HG03520 (cell line): ENCODE data around the gene INSYN2B.

Source experiments
- ATAC-seq: cut with Tn5 transposase; IDR thresholded peaks from one replicate; pipeline ENCODE4 v1.9.1; 2021; ENCODE audit warnings: mild to moderate bottlenecking, moderate library complexity; ENCODE audit not compliant: unreplicated experiment

The INSYN2B gene

DNA sequence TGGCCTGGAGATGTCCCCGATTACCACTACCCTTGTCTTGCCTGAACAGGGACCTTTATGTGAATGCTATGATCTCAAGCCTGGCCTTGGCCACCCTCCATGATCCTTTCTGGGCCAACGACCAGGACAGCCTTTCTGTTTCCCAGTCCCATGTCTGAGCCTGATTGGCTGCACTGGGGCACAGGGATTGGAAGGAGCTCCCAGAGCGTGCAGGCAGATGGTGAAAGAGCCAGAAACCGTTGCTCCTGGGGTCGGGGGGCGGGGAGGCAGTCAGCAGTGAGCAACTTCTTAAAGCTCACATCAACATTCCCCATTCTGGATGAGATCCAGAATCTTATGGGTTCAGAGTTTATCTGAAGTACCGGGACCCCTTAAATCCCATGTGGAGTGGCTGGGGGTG, 84.4 kb downstream of the INSYN2B start:
- no peak for ATAC-seq

DNA sequence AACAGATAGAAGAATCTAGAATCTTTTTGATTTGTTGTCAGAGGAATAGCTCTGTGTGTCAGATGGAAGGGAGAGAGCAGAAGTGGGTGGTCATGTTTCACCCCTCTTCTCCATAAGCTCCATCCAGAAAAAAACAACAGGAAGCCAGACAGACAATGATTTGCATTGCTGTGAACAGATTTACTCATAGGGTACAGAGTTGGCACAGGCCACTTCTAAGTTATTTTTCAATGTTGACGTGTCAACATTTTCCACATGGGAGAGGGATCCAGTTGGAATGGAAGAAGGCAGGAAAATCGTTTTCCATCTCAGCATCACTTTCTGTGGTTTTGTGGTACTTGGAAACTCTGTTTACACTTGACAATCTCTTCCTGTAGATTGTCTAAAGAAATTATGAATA, 86.7 kb downstream of the INSYN2B start:
- ATAC-seq: no peak

DNA sequence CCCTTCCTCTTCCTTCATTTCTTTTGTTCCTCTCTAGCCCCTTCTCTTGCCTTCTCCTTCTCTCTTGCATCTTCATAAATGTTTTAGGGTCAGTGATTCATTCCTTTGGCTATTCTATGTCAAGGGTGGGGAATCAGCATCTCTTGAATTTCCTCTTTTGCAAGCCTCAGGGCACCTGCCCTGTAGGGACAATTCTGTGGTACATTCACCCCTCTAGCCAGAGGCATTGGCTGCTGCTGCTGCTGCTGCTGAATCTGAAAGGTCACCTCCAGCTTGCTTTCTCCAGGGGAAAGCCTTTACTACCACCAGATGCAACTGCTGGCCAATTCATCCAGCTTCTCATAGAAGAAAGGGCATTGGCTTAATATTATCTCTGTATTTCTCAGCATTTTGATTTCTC, 87.3 kb downstream of the INSYN2B start:
- ATAC-seq: no peak

DNA sequence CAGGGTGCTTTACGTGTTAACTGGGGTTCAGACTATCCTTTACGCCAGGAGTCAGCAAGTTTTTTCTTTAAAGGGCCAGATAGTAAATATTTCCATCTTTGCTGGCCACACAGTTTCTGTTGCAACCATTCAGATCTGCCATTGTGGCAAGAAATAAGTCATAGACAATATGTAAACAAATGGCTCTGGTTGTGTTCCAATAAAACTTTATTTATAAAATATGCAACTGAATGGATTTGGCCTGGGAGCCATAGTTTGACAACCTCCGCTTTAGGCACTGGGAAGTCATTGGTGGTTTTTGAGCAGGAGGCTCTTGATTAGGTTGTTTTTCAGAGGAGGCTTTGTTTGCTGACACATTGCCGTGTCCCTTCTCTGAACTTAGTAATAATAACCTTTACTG, 90.7 kb downstream of the INSYN2B start:
- no peak for ATAC-seq

DNA sequence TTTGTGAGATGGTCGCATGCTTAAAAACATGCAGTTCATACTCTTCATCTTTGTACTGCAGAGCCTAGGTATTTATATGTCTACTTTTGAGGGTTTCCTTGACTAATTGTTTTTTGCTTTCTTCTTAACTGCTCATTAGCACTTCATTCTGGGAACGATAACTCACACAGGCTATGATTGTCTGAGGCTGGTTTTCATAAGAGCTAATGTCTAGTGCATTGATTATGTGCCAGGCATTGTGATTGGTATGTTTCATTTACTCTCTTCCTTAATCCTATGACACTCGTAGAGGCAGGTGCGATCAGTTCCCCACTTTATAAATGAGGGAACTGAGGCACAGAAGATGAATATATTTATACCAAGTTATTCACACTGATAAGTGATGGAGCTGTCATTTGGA, 93.6 kb downstream of the INSYN2B start:
- ATAC-seq: no peak

DNA sequence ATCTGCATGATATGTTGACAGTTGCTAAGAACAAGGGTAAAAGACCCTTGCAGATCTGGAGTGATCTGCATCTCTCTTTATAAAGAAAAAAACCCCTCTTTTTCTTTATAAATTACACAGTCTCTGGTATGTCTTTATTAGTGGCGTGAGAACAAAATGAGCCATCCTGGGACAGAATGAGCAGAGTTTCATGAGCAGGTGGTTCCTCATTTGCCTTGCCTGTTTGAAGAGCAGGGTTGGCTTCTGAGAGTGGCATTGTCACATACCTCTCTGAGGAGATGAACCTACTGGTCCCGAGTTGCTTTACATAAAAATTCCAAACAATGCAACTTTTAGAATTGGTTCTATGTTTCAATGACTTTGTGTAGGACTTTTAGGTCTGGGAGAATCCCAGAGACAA, 94.3 kb downstream of the INSYN2B start:
- ATAC-seq: no peak

- no peak for ATAC-seq
Observed at GRCh38 chr5:169881702-169882303, 98.5 kb downstream of the INSYN2B start.

GRCh38 chr5:169880785-169881184, 99.5 kb downstream of the INSYN2B start:
- no peak for ATAC-seq

DNA sequence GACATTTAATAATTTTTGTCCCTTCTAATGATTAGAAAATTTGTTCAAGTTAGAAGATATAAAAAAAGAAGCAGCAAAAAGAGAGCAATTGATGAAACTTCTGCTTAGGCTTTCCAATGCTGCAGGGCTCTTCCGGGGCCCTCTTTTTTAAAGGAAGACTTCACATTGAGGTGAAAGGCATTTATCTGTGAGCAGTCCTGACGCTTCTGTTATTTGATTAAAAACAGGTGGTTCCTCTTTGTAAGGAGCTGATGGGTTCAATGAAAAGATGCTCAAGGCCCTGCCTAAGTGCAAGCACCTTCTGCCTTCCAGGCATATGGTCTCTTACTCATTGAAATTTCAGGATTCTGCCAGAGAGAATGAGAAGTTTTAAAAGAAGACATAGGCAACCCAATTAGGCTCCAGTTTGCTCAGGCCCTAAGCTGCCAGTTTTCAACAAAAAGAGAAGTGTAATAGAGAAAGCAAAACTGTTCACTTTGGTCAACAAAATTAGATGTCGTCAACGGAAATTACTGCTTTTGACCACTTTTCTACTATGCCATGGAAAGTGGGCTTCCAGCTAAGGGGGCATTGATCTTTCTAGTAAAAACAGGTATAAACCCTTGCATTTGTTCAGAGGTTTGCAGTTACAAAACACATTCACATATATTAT, 100.2 kb downstream of the INSYN2B start:
- ATAC-seq: peak; percentile 83

DNA sequence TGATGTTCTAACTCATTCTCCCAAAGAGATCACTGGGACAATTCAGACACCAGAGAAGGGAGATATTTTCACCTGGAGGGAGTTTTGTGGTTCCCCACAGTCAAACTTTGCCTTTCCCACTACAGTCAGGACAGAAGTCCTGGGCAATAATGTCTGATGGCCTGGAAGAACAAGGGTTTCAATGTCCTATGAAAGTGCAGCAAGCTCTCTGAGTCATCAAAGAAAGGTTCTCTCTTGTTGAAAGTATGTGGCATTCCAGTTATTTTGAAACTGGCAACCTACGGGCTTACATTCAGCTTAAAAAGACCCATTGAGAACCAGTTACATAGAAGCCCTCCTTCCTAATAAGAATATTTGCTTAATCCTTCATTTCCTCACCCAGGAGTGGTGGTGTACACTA, 103.9 kb downstream of the INSYN2B start:
- ATAC-seq: no peak

GRCh38 chr5:169875731-169876130, 104.6 kb downstream of the INSYN2B start:
- no peak for ATAC-seq

DNA sequence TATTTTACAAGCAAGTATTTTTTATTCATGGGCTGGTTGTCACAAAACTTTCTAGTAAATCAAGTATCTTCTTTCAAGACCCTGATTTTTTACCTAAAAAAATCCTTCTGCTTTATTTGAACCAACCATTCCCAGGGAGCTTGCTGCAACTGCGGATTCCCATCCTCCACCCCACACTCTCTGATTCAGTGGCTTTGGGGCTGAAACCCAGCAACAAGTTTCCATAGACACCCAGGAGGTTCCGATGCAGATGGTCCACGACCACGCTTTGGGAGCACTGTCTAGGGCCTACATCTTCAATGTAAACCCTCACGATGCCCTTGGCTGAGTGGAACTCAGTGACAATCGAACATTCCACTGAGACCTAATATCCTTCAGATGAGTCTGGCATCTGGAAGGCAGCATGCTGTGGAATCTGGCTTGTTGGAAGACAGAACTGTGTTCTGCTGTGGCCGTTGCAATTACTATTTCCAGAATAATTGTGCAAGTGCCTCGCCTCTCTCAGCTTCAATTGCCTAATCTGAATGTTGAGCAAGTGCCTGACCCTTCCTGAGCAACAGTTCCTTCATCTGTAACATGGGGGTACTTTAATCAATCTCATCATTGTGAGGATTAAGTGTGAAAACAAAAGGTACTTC, 105.1 kb downstream of the INSYN2B start:
- no peak for ATAC-seq

- no peak for ATAC-seq
Observed at GRCh38 chr5:169874621-169875020, 105.7 kb downstream of the INSYN2B start.

GRCh38 chr5:169873642-169874041, 106.7 kb downstream of the INSYN2B start:
- ATAC-seq: no peak

DNA sequence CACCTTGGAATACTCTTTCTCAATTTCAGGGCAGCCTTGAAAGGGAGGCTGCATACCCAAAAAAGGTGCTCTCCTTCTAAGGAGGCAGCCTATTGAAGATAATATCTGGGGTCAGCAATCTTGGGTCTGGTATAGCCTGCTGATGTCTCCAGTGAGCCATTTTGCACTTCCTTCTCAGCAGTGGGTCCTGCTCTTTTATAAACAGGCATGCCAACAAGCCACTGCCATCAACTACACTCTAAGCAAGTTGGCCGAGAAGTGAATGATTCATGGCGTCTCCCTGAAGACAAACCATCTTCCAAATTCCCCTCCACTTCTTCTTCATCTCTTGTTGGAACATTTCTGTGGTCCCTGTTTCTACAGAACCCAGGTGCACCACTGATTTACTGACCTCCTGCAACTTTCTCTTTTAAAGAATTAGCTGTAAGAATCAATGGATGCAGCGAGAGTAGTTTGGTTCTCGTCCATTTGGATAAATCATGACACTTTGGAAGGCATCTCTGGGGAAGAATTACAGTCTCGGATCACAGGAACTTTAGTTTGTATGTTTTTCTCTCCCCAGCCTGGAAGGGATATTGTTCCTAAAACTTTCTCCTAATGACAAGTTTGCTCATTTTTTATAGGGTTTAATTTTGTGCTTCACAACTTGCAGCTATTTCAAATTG, 108.3 kb downstream of the INSYN2B start:
- no peak for ATAC-seq

DNA sequence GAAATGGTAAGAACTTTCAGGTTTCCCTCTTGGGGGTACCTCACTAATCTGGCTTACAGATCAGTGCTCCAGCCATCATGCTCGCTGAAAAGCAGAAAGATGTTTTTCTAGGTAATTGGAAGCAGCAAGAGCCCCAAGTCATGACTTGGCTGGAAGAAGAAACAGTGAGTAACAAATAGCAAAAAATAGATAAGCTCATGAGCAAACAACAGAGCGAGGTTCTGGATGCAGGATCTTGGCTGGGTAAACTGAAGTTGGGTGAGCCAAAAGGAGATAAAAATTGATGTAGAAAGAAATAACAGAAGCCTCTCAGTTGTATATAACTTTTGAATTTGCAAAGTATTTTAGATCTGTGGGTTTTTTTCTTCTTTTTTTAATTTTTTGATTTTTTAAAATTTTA, 110.1 kb downstream of the INSYN2B start:
- no peak for ATAC-seq

DNA sequence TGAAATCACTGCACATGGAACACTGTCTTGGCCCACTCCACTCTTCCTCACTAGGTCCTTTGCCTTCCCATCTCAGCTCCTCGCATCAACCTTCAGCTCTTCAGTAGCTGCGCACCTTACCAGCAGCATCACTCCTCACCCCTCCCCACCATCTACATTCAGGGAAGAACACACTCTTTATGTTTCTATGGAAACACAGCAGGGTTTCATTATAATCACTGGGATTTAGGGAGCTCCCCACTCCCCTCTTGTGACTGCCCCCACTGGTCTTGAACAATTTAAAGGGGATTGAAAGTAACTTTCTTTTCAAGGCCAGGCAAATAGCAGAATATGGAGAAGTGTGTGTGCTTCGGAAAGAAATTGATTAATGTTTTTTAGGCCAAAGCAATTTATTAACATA, 111.2 kb downstream of the INSYN2B start:
- no peak for ATAC-seq

DNA sequence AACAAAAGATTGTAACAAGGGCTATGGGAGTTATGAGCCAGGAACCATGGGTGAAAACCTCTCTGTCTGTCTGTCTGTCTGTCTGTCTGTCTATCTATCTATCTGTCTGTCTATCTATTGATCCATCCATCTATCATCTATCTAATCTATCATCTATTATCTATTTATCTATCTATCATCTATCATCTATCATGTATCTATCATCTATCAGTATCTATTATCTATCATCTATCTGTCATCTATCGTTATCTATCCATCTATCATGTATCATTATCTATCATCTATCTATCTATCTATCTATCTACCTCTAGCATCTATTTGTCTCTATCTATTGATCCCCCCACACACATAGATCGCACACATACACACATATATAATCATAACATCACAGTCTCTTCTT, 112.9 kb downstream of the INSYN2B start:
- no peak for ATAC-seq

- no peak for ATAC-seq
Observed at GRCh38 chr5:169864483-169864882, 115.8 kb downstream of the INSYN2B start.

GRCh38 chr5:169862391-169862811, 117.9 kb downstream of the INSYN2B start:
- ATAC-seq: no peak

DNA sequence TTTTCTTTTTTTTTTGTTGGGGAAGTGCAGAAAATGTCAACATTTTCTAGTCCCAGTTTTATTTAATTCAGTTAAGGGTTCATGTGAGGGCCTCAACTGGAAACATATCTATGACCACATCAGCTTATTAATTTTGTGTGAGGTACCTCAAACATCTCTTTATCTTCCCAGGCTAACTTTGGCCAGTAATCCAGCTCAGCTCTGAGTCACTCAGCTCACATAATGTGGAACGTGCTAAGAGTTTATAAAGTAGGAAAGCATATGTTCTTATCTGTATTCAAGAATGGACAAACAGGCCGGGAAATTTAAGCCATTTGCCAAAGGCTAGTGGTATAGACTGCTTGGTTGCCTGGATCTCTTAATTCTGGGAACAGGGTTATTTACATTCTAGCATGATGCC, 118.4 kb downstream of the INSYN2B start:
- ATAC-seq: no peak

DNA sequence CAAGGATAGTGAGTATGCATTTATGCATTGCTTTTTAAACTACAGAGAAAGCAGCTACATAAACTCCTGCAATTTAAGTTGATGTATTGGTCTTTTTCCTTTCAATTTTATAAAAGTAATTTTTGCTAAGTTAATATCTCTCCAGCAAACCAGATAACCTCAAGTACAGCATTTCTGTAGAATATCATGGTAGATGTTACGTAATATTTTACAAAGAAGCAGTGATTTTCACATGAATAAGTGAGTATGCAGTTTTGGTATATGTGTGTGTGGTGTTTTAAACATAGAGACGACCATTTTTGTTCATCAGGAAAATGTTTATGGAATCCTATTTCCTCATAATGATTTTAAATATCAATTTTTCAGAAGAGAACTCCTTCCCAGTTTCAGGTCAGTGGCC, 118.9 kb downstream of the INSYN2B start:
- no peak for ATAC-seq
